A673 (cell line): ENCODE measurements around the gene B4GALT4. TPM values are rescaled to one million over a fixed set of nuclear protein-coding genes. Genes with fewer than 3 reads are reported as not detected.
A peak's percentile ranks its signal among the peaks of the same experiment; 100 is the strongest.

Experiments
- BruUV-seq: library from RNA; stranded (reverse); fragments of 400-500 nt; replicated peaks from 2 replicates; lab custom pipeline; 2021; lab: Mats Ljungman, UMichigan
- CTCF ChIA-PET: fragments of 300-600 bp; sonication (Branson Sonifier 250); formaldehyde crosslinking; loops from one replicate; lab custom pipeline; 2022; ENCODE audit warnings: antibody characterized with exemption; lab: Charles Lee
- POLR2A ChIA-PET: fragments of 300-600 bp; sonication (Branson Sonifier 250); formaldehyde crosslinking; loops from one replicate; lab custom pipeline; 2022; ENCODE audit warnings: antibody characterized with exemption; ENCODE audit not compliant: low non-redundant PET; lab: Charles Lee
- DNase-seq: peaks from one replicate; pipeline ENCODE4 v3.0.0-alpha.2; 2015; ENCODE audit warnings: low spot score
- H3K27ac ChIP-seq: fragments of 200-600 bp; sonication (generic); 2 replicates; pipeline ENCODE4 v1.5.1; 2016; ENCODE audit warnings: mixed run types, low read depth, mild to moderate bottlenecking, mixed read lengths, antibody characterized with exemption, low read length; ENCODE audit not compliant: poor library complexity, severe bottlenecking
- H3K27me3 ChIP-seq: fragments of 200-600 bp; sonication (generic); replicated peaks from 2 replicates; pipeline ENCODE4 v1.6.1; 2017; ENCODE audit warnings: mixed run types, low read depth, mild to moderate bottlenecking, mixed read lengths, antibody characterized with exemption, low read length; ENCODE audit not compliant: insufficient read depth, poor library complexity
- H3K36me3 ChIP-seq: fragments of 200-600 bp; sonication (generic); 2 replicates; pipeline ENCODE4 v1.6.1; 2016; ENCODE audit warnings: mixed run types, mild to moderate bottlenecking, mixed read lengths, antibody characterized with exemption, low read length; ENCODE audit not compliant: insufficient read depth, poor library complexity, severe bottlenecking
- H3K4me1 ChIP-seq: fragments of 200-600 bp; sonication (generic); 2 replicates; pipeline ENCODE4 v1.6.1; 2017; ENCODE audit warnings: mixed run types, mild to moderate bottlenecking, mixed read lengths, antibody characterized with exemption, low read length; ENCODE audit not compliant: insufficient read depth, poor library complexity, severe bottlenecking
- H3K4me3 ChIP-seq: fragments of 200-600 bp; sonication (generic); 2 replicates; pipeline ENCODE4 v1.5.1; 2016; ENCODE audit warnings: low read depth, mixed run types, mild to moderate bottlenecking, mixed read lengths, low read length; ENCODE audit not compliant: poor library complexity, severe bottlenecking
- H3K9me3 ChIP-seq: fragments of 200-600 bp; sonication (generic); 2 replicates; pipeline ENCODE4 v1.6.1; 2016; ENCODE audit warnings: mixed run types, low read depth, mild to moderate bottlenecking, mixed read lengths, antibody characterized with exemption, low read length; ENCODE audit not compliant: poor library complexity, severe bottlenecking
- CTCF ChIP-seq: fragments of 300-800, 200-600 bp; sonication (generic); conservative IDR thresholded peaks from 2 replicates; pipeline ENCODE4 v1.5.1; 2017; ENCODE audit warnings: low read depth, mild to moderate bottlenecking, antibody characterized with exemption, low read length, moderate library complexity, mixed read lengths
- EZH2 ChIP-seq: fragments of 200-600 bp; sonication (generic); IDR thresholded peaks from 2 replicates; pipeline ENCODE4 v1.6.1; 2017; ENCODE audit warnings: borderline replicate concordance, low read depth, mild to moderate bottlenecking, mixed read lengths, antibody characterized with exemption, low read length; ENCODE audit not compliant: poor library complexity, severe bottlenecking
- intact Hi-C: fragments of 100-400 bp; cut with micrococcal nuclease; formaldehyde crosslinking; loops from one replicate; pipeline ENCODE4 v1.10.0; 2022; ENCODE audit not compliant: unreplicated experiment
- total RNA-seq: library from RNA; stranded (reverse); gene quantifications from 2 replicates; pipeline ENCODE4 v1.2.3, GENCODE V29; 2021

Gene B4GALT4
- total RNA-seq, 1 experiment from 2014 or later: 10.8 TPM

GRCh38 chr3:119239206-119239820 lies 1.4 kb downstream of the B4GALT4 start:
- ChIA-PET CTCF (no interaction called here), POLR2A (no interaction called here)
- H3K9me3 ChIP-seq: no peaks in the 10 kb centered on the region
- TF ChIP-seq CTCF (no peak), EZH2 (no peak)
- H3K4me1 ChIP-seq: peaks cover 11% of the 10 kb centered on the region
- peak overlapping the region; percentile 83 for H3K4me3 ChIP-seq
- no peaks in the 10 kb centered on the region for H3K27me3 ChIP-seq
- DNase-seq: no peak
- no peaks in the 10 kb centered on the region for H3K36me3 ChIP-seq
- BruUV-seq: TSS peak; percentile 52
- intact Hi-C loops: no loop called here
- no peak overlapping the region for H3K27ac ChIP-seq

- CTCF ChIA-PET: no interaction called here
- no peak for DNase-seq
- POLR2A ChIA-PET: no interaction called here
- Histone ChIP-seq H3K27me3 (no peaks in the 10 kb centered on the region), H3K4me3 (no peak overlapping the region), H3K9me3 (no peaks in the 10 kb centered on the region), H3K36me3 (no peaks in the 10 kb centered on the region), H3K4me1 (peaks cover 11% of the 10 kb centered on the region), H3K27ac (no peak overlapping the region)
- BruUV-seq: no TSS peak
- intact Hi-C loops: no loop called here
- TF ChIP-seq CTCF: no peak
- TF ChIP-seq EZH2: no peak
Observed at GRCh38 chr3:119238363-119238762, 2.3 kb downstream of the B4GALT4 start.

- BruUV-seq: no TSS peak
- peaks cover 11% of the 10 kb centered on the region for H3K4me1 ChIP-seq
- H3K36me3 ChIP-seq: no peaks in the 10 kb centered on the region
- H3K9me3 ChIP-seq: no peaks in the 10 kb centered on the region
- intact Hi-C loops: no loop called here
- H3K4me3 ChIP-seq: no peak overlapping the region
- H3K27ac ChIP-seq: no peak overlapping the region
- DNase-seq: no peak
- ChIA-PET POLR2A (no interaction called here), CTCF (no interaction called here)
- no peaks in the 10 kb centered on the region for H3K27me3 ChIP-seq
- no peak for TF ChIP-seq EZH2
- no peak for TF ChIP-seq CTCF
Observed at GRCh38 chr3:119237299-119237698, 3.4 kb downstream of the B4GALT4 start.
